Measurements from ENCODE around the gene FOXRED2. TPM values are rescaled to one million over a fixed set of nuclear protein-coding genes. Genes with fewer than 3 reads are reported as not detected.

Gene FOXRED2
- total and polyA plus RNA-seq, 2 of the 4 experiments (the other 2 are of a cell fraction): 1.6 to 4.0 TPM

- H3K9ac ChIP-seq (ENCODE audit: low read depth, low read length): peak overlapping the region; percentile 98
- 0% methylated on average over 1 of the region's 9 CpGs; no CpG with 5 or more reads in 1 of the 2 experiments for WGBS, 2 experiments (ENCODE audit: extremely low coverage in 2 of 2, insufficient read length in 1 of 2)
- peak overlapping the region; percentile 97 for H4K91ac ChIP-seq (ENCODE audit: insufficient read depth, low read depth, low read length)
- CTCF ChIA-PET: no interaction called here
- H3K27ac ChIP-seq (ENCODE audit: insufficient read depth, low read length): peak overlapping the region; percentile 90
- intact Hi-C loops (cut with micrococcal nuclease) (no loop called here), in situ Hi-C loops (cut with MboI; ENCODE audit: low sequenced_read_pairs) (loop anchor here (10.0 kb wide), 1 partner anchor 286 kb away; no protein-coding TSS in a partner anchor), dilution Hi-C loops (cut with HindIII; ENCODE audit: low sequenced_read_pairs, unreplicated experiment) (no loop called here)
- H2AK5ac ChIP-seq (ENCODE audit: low read depth, low read length): peak overlapping the region; percentile 95
- H3K56ac ChIP-seq (ENCODE audit: extremely low read depth, insufficient read depth, low read length): peak overlapping the region; percentile 89
- peak overlapping the region; percentile 98 for H2AFZ ChIP-seq (replicated peaks; ENCODE audit: low read length, poor library complexity)
- H3K4me2 ChIP-seq (ENCODE audit: low read depth, low read length): peak overlapping the region; percentile 96
- peak overlapping the region; percentile 64 for H3K4me3 ChIP-seq (ENCODE audit: insufficient read depth, low read depth, low read length)
- peak overlapping the region; percentile 98 for H2AK9ac ChIP-seq (replicated peaks; ENCODE audit: low read depth, low read length, poor library complexity)
- peak overlapping the region; percentile 69; the same call in 1 of the 2 replicates for H2BK20ac ChIP-seq (ENCODE audit: low read depth, low read length)
- BruUV-seq (replicated peaks): TSS peak; percentile 88
- peak overlapping the region; percentile 84 to 100 for H4K8ac ChIP-seq (ENCODE audit: low read depth in 2 of 2, low read length in 2 of 2)
- H3K14ac ChIP-seq (replicated peaks; ENCODE audit: low read depth, low read length): peak overlapping the region; percentile 100
- peak overlapping the region; percentile 98 for H3K23ac ChIP-seq (ENCODE audit: low read depth, low read length)
- H3K9me3 ChIP-seq (ENCODE audit: control insufficient read depth, insufficient read depth, low read length): no peaks in the 10 kb centered on the region
- no peak for DNase-seq
- peak overlapping the region; percentile 99 for H3K4ac ChIP-seq (ENCODE audit: low read depth, low read length)
- ATAC-seq (ENCODE audit: low read depth): peak; percentile 3; the same call in 1 of the 2 replicates
- H2BK15ac ChIP-seq (ENCODE audit: low read depth, low read length): peak overlapping the region; percentile 86
- H2BK5ac ChIP-seq (ENCODE audit: low read depth, low read length, poor library complexity, severe bottlenecking): peak overlapping the region; percentile 95
- H3K4me1 ChIP-seq (ENCODE audit: control insufficient read depth, insufficient read depth, low read length): peaks cover 3% of the 10 kb centered on the region
- H3K36me3 ChIP-seq (ENCODE audit: control insufficient read depth, insufficient read depth, low read length): peaks cover 20% of the 10 kb centered on the region
- H4K20me1 ChIP-seq (ENCODE audit: insufficient read depth, low read length): no peaks in the 10 kb centered on the region
- TF ChIP-seq CHD1 (IDR thresholded peaks at IDR 0.05; ENCODE audit: low read depth, low read length) (no peak), NFE2L2 (IDR thresholded peaks at IDR 0.05; ENCODE audit: low read depth, low read length) (no peak), FOS (IDR thresholded peaks at IDR 0.05; ENCODE audit: low read depth, low read length) (no peak), POLR2A (IDR thresholded peaks at IDR 0.05; ENCODE audit: low read depth, low read length) (no peak), SMC3 (IDR thresholded peaks at IDR 0.05; ENCODE audit: low read depth, low read length) (no peak), BHLHE40 (IDR thresholded peaks at IDR 0.05; ENCODE audit: low read depth, low read length) (no peak), MXI1 (IDR thresholded peaks at IDR 0.05; ENCODE audit: borderline replicate concordance, low read depth, low read length) (no peak), USF2 (IDR thresholded peaks at IDR 0.05; ENCODE audit: low read depth, low read length) (no peak), CEBPB (IDR thresholded peaks at IDR 0.05; ENCODE audit: low read depth, low read length) (no peak), CTCF (conservative IDR thresholded peaks at IDR 0.05; ENCODE audit: low read depth, low read length) (no peak), MAFK (IDR thresholded peaks at IDR 0.05; ENCODE audit: low read depth, low read length) (no peak), RAD21 (IDR thresholded peaks at IDR 0.05; ENCODE audit: low read length) (no peak)
- TF ChIP-seq, protein P1, sequence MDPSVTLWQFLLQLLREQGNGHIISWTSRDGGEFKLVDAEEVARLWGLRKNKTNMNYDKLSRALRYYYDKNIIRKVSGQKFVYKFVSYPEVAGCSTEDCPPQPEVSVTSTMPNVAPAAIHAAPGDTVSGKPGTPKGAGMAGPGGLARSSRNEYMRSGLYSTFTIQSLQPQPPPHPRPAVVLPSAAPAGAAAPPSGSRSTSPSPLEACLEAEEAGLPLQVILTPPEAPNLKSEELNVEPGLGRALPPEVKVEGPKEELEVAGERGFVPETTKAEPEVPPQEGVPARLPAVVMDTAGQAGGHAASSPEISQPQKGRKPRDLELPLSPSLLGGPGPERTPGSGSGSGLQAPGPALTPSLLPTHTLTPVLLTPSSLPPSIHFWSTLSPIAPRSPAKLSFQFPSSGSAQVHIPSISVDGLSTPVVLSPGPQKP (IDR thresholded peaks at IDR 0.05; ENCODE audit: borderline replicate concordance, low read depth, low read length): no peak
- H3K18ac ChIP-seq (ENCODE audit: low read depth, low read length): peak overlapping the region; percentile 89; the same call in 1 of the 2 replicates
- POLR2A ChIA-PET (ENCODE audit: unreplicated experiment): no interaction called here
- H4K5ac ChIP-seq (ENCODE audit: low read depth, low read length): peak overlapping the region; percentile 98
- H3K27me3 ChIP-seq (ENCODE audit: control insufficient read depth, insufficient read depth, low read length): no peaks in the 10 kb centered on the region
- H3K9me1 ChIP-seq (ENCODE audit: insufficient read depth, low read length): peaks cover 7% of the 10 kb centered on the region
- peak overlapping the region; percentile 93 for H2BK120ac ChIP-seq (ENCODE audit: low read depth, low read length)
- H3K79me1 ChIP-seq (ENCODE audit: low read depth in 1 of 2, low read length in 2 of 2): peaks cover 10 to 42% of the 10 kb centered on the region in 2 experiments
These were observed 25.9 kb downstream of the FOXRED2 start for GRCh38 chr22:36480941-36481392.
